ENCODE measurements around the gene TRABD2B.

Gene TRABD2B

GRCh38 chr1:47738560-47739182 lies 258.5 kb downstream of the TRABD2B start:
- no peak for TF ChIP-seq EZH2 (IDR thresholded peaks at IDR 0.05; ENCODE audit: borderline replicate concordance, low read depth, low read length, severe bottlenecking)
- TF ChIP-seq CTCF (IDR thresholded peaks at IDR 0.05; ENCODE audit: borderline replicate concordance, extremely low read depth, low read length, poor library complexity, severe bottlenecking) = peak; percentile 60
- Histone ChIP-seq H3K9me3 (ENCODE audit: insufficient read depth, low read length, severe bottlenecking) (no peaks in the 10 kb centered on the region), H3K79me2 (ENCODE audit: insufficient read depth, low read length) (no peaks in the 10 kb centered on the region), H3K4me1 (ENCODE audit: insufficient read depth, low read length) (no peaks in the 10 kb centered on the region), H3K36me3 (ENCODE audit: insufficient read depth, low read length) (no peaks in the 10 kb centered on the region), H2AFZ (ENCODE audit: low read depth, low read length) (no peak overlapping the region), H3K27ac (ENCODE audit: low read length) (no peak overlapping the region), H4K20me1 (ENCODE audit: insufficient read depth, low read length) (no peaks in the 10 kb centered on the region), H3K9ac (ENCODE audit: low read depth, low read length) (no peak overlapping the region), H3K4me2 (ENCODE audit: insufficient read depth, low read length) (no peak overlapping the region), H3K27me3 (ENCODE audit: insufficient read depth, low read length, poor library complexity) (peaks cover 3% of the 10 kb centered on the region), H3K4me3 (ENCODE audit: low read depth in 1 of 2, low read length in 2 of 2) (no peak overlapping the region)
- no peak for DNase-seq
- ATAC-seq (ENCODE audit: insufficient read depth, low read depth) = no peak

GRCh38 chr1:47732489-47732888 lies 264.7 kb downstream of the TRABD2B start:
- H3K79me2 ChIP-seq (ENCODE audit: insufficient read depth, low read length) = no peaks in the 10 kb centered on the region
- no peak overlapping the region for H3K4me3 ChIP-seq (ENCODE audit: low read depth in 1 of 2, low read length in 2 of 2)
- peaks cover 9% of the 10 kb centered on the region for H3K27me3 ChIP-seq (ENCODE audit: insufficient read depth, low read length, poor library complexity)
- H3K36me3 ChIP-seq (ENCODE audit: insufficient read depth, low read length) = no peaks in the 10 kb centered on the region
- no peaks in the 10 kb centered on the region for H3K4me1 ChIP-seq (ENCODE audit: insufficient read depth, low read length)
- no peaks in the 10 kb centered on the region for H4K20me1 ChIP-seq (ENCODE audit: insufficient read depth, low read length)
- H3K4me2 ChIP-seq (ENCODE audit: insufficient read depth, low read length) = no peak overlapping the region
- H3K9ac ChIP-seq (ENCODE audit: low read depth, low read length) = no peak overlapping the region
- TF ChIP-seq EZH2 (IDR thresholded peaks at IDR 0.05; ENCODE audit: borderline replicate concordance, low read depth, low read length, severe bottlenecking) = no peak
- no peak for TF ChIP-seq CTCF (IDR thresholded peaks at IDR 0.05; ENCODE audit: borderline replicate concordance, extremely low read depth, low read length, poor library complexity, severe bottlenecking)
- DNase-seq = no peak
- H3K27ac ChIP-seq (ENCODE audit: low read length) = no peak overlapping the region
- no peaks in the 10 kb centered on the region for H3K9me3 ChIP-seq (ENCODE audit: insufficient read depth, low read length, severe bottlenecking)
- ATAC-seq (ENCODE audit: insufficient read depth, low read depth) = no peak
- no peak overlapping the region for H2AFZ ChIP-seq (ENCODE audit: low read depth, low read length)

GRCh38 chr1:47731730-47732129 lies 265.5 kb downstream of the TRABD2B start:
- TF ChIP-seq CTCF (IDR thresholded peaks at IDR 0.05; ENCODE audit: borderline replicate concordance, extremely low read depth, low read length, poor library complexity, severe bottlenecking) (no peak), EZH2 (IDR thresholded peaks at IDR 0.05; ENCODE audit: borderline replicate concordance, low read depth, low read length, severe bottlenecking) (no peak)
- Histone ChIP-seq H3K9ac (ENCODE audit: low read depth, low read length) (no peak overlapping the region), H3K27me3 (ENCODE audit: insufficient read depth, low read length, poor library complexity) (peaks cover 9% of the 10 kb centered on the region), H3K36me3 (ENCODE audit: insufficient read depth, low read length) (no peaks in the 10 kb centered on the region), H3K4me1 (ENCODE audit: insufficient read depth, low read length) (no peaks in the 10 kb centered on the region), H4K20me1 (ENCODE audit: insufficient read depth, low read length) (no peaks in the 10 kb centered on the region), H3K4me3 (ENCODE audit: low read depth in 1 of 2, low read length in 2 of 2) (no peak overlapping the region), H3K27ac (ENCODE audit: low read length) (no peak overlapping the region), H2AFZ (ENCODE audit: low read depth, low read length) (no peak overlapping the region), H3K4me2 (ENCODE audit: insufficient read depth, low read length) (no peak overlapping the region), H3K9me3 (ENCODE audit: insufficient read depth, low read length, severe bottlenecking) (no peaks in the 10 kb centered on the region), H3K79me2 (ENCODE audit: insufficient read depth, low read length) (no peaks in the 10 kb centered on the region)
- ATAC-seq (ENCODE audit: insufficient read depth, low read depth) = no peak
- no peak for DNase-seq

Measured in DND-41 (cell line).